ENCODE results near the gene NFU1.
"Not testable (repeated sequence)": the region's sequence is repeated elsewhere in the genome, so short reads cannot be mapped to it uniquely, and the experiment has no call there.

NFU1 gene

DNA sequence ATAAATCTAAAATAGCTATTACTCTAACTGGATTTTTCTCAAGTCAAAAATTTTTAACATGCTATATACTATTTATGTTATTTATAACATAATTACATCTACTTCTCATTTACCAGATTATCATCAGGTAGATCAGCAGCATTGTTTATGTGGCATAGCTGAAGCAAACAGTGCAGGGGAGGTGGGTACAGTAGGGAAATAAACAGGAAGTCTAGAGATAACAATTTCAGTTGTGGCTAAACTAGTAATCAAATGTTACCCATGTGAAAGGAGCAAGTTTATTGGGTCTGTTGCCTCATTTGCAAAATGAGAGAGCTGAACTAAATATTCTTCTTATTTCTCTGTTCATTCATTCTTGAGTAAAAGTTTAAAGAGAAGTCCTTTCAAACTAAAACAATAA, 77.9 kb downstream of the NFU1 start:
- peak overlapping the region; percentile 57 for H3K27ac ChIP-seq
- peaks cover 68% of the 10 kb centered on the region for H3K36me3 ChIP-seq (ENCODE audit: insufficient read depth, low read length)
- H3K9ac ChIP-seq (ENCODE audit: insufficient read length): no peak overlapping the region
- no peak for DNase-seq (ENCODE audit: low read depth, low spot score)
- TF ChIP-seq EZH2 (IDR thresholded peaks at IDR 0.05): no peak
- TF ChIP-seq FOXP2 (optimal IDR thresholded peaks at IDR 0.05; ENCODE audit: control extremely low read depth, extremely low read length, insufficient read depth): no peak
- TF ChIP-seq POLR2AphosphoS5 (IDR thresholded peaks at IDR 0.05; ENCODE audit: borderline replicate concordance, low read depth, low read length): no peak
- no peaks in the 10 kb centered on the region for H3K9me3 ChIP-seq (ENCODE audit: low read depth, low read length)
- H3K4me3 ChIP-seq: peak overlapping the region; percentile 40

DNA sequence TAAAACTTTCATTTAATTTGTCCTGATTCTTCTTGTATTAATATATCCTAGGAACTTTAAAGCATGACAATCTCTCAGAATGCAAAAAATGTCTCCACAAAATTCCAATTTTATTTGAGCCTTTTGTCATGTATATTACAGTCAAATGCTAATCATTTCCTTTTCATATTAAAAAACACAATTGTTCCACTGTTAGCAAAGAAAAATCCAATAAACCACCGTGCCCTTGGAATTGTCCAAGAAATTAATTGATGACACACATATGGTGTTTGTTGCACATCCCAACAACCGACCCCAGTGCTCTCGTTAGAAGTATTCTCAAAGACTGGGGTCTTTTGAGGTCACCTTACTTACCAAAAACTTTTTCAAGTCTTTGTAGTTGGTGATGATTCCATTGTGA, 78.3 kb downstream of the NFU1 start:
- Histone ChIP-seq H3K4me3 (peak overlapping the region; percentile 40), H3K9ac (ENCODE audit: insufficient read length) (no peak overlapping the region), H3K36me3 (ENCODE audit: insufficient read depth, low read length) (peaks cover 73% of the 10 kb centered on the region), H3K27ac (peak overlapping the region; percentile 57; the same call in 1 of the 2 replicates), H3K9me3 (ENCODE audit: low read depth, low read length) (no peaks in the 10 kb centered on the region)
- DNase-seq (ENCODE audit: low read depth, low spot score): peak; percentile 37
- TF ChIP-seq FOXP2 (optimal IDR thresholded peaks at IDR 0.05; ENCODE audit: control extremely low read depth, extremely low read length, insufficient read depth) (no peak), POLR2AphosphoS5 (IDR thresholded peaks at IDR 0.05; ENCODE audit: borderline replicate concordance, low read depth, low read length) (peak; percentile 14; the same call in 1 of the 2 replicates), EZH2 (IDR thresholded peaks at IDR 0.05) (no peak)

DNA sequence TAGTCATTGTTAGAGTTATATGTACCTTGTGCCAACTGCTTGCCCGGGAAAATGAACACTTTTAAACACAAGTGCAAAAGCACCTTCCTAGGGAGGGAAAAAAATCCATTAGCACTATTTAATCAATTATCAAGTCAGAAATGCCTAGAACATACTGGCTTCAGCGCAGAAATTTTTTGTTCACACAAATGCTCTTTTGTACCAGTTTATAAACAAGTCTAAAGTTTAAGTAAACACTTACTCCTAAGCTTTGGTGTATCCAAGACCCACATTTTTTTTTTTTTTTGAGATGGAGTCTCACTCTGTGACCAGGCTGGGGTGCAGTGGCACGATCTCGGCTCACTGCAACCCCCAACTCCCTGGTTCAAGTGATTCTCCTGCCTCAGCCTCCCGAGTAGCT, 80.8 kb downstream of the NFU1 start:
- Histone ChIP-seq H3K36me3 (ENCODE audit: insufficient read depth, low read length) (peaks cover 63% of the 10 kb centered on the region), H3K9ac (ENCODE audit: insufficient read length) (no peak overlapping the region), H3K4me3 (no peak overlapping the region), H3K27ac (no peak overlapping the region), H3K9me3 (ENCODE audit: low read depth, low read length) (no peaks in the 10 kb centered on the region)
- no peak for DNase-seq (ENCODE audit: low read depth, low spot score)
- no peak for TF ChIP-seq FOXP2 (optimal IDR thresholded peaks at IDR 0.05; ENCODE audit: control extremely low read depth, extremely low read length, insufficient read depth)
- TF ChIP-seq POLR2AphosphoS5 (IDR thresholded peaks at IDR 0.05; ENCODE audit: borderline replicate concordance, low read depth, low read length): no peak
- TF ChIP-seq EZH2 (IDR thresholded peaks at IDR 0.05): no peak

DNA sequence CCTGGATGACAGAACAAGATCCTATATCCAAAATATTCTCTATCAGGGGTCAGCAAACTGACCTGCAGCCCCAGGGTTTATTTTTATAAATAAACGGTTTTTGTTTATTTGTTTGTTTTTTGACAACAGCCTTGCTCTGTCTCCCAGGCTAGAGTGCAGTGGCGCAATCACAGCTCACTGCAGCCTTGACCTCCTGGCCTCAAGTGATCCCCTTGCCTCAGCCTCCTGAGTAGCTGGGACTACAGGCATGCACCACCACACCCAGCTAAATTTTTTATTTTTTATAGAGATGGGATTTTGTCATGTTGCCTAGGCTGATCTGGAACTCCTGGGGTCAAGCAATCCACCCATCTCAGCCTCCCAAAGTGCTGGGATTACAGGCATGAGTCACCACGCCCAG, 82.3 kb downstream of the NFU1 start:
- H3K9me3 ChIP-seq (ENCODE audit: low read depth, low read length); H3K4me3 ChIP-seq; H3K9ac ChIP-seq (ENCODE audit: insufficient read length); DNase-seq (ENCODE audit: low read depth, low spot score); H3K27ac ChIP-seq: not testable (repeated sequence)
- peaks cover 61% of the 10 kb centered on the region for H3K36me3 ChIP-seq (ENCODE audit: insufficient read depth, low read length)

DNA sequence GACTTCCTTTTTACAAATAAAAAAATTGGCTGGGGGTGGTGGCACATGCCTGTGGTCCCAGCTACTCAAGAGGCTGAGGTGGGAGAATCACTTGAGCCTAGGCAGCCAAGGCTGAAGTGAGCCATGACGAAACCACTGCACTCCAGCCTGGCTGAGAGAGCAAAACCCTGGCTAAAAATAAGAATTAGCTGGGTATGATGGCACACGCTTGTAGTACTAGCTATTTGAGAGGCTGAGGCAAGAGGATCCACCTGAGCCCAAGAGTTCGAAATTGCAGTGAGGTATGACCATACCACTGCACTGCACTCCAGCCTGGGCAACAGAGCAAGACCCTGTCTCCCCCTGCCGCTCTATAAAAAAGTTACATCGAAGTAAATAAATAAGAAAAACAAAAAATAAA, 83.9 kb downstream of the NFU1 start:
- TF ChIP-seq EZH2 (IDR thresholded peaks at IDR 0.05): no peak
- no peak for TF ChIP-seq POLR2AphosphoS5 (IDR thresholded peaks at IDR 0.05; ENCODE audit: borderline replicate concordance, low read depth, low read length)
- TF ChIP-seq FOXP2 (optimal IDR thresholded peaks at IDR 0.05; ENCODE audit: control extremely low read depth, extremely low read length, insufficient read depth): no peak
- Histone ChIP-seq H3K36me3 (ENCODE audit: insufficient read depth, low read length) (peaks cover 64% of the 10 kb centered on the region), H3K9me3 (ENCODE audit: low read depth, low read length) (no peaks in the 10 kb centered on the region), H3K27ac (no peak overlapping the region), H3K4me3 (no peak overlapping the region), H3K9ac (ENCODE audit: insufficient read length) (no peak overlapping the region)
- no peak for DNase-seq (ENCODE audit: low read depth, low spot score)

DNA sequence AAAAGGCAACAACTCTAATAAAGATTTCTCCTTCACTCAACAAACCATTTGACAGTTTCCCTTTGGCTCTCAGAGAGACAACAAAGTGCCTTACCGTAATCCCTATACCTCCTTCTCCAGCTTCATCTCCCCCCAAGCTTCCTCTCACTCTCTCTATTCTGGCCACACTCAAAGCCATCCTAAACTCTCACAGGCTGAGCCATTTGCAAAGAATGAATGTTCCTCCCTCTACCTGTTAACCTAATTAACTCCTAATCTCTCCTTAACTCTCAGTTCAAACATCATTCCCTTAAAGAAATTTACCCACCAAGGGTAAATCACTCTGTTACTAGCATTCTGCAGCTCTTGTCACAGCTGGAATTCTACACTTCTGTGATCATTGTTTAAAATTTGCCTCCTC, 88.5 kb downstream of the NFU1 start:
- Histone ChIP-seq H3K9me3 (ENCODE audit: low read depth, low read length) (no peaks in the 10 kb centered on the region), H3K36me3 (ENCODE audit: insufficient read depth, low read length) (peaks cover 76% of the 10 kb centered on the region), H3K4me3 (no peak overlapping the region), H3K27ac (no peak overlapping the region), H3K9ac (ENCODE audit: insufficient read length) (no peak overlapping the region)
- DNase-seq (ENCODE audit: low read depth, low spot score): no peak
- TF ChIP-seq POLR2AphosphoS5 (IDR thresholded peaks at IDR 0.05; ENCODE audit: borderline replicate concordance, low read depth, low read length) (no peak), EZH2 (IDR thresholded peaks at IDR 0.05) (no peak), FOXP2 (optimal IDR thresholded peaks at IDR 0.05; ENCODE audit: control extremely low read depth, extremely low read length, insufficient read depth) (no peak)
